Measurements from ENCODE around the gene SLCO2A1.

The SLCO2A1 gene

DNA sequence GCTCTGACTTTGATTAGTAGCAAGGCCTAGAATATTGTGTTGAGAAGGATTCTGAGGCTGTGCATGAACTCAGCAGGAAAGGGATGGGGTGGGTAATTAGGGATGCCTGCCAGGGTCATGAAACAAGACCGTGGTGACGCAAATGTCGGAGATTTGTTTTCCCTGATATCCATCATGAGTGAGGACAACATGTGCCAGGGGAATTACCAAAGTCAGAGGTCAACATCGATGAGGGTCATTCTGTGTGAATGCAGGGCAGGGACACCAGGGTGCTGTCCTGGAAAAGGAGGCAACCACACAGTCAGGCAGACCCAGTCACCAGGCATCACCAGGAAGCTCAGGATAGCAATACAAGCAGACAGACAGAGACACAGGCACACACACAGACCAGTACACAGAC is 52.2 kb downstream of the SLCO2A1 start:
- no peak for DNase-seq

DNA sequence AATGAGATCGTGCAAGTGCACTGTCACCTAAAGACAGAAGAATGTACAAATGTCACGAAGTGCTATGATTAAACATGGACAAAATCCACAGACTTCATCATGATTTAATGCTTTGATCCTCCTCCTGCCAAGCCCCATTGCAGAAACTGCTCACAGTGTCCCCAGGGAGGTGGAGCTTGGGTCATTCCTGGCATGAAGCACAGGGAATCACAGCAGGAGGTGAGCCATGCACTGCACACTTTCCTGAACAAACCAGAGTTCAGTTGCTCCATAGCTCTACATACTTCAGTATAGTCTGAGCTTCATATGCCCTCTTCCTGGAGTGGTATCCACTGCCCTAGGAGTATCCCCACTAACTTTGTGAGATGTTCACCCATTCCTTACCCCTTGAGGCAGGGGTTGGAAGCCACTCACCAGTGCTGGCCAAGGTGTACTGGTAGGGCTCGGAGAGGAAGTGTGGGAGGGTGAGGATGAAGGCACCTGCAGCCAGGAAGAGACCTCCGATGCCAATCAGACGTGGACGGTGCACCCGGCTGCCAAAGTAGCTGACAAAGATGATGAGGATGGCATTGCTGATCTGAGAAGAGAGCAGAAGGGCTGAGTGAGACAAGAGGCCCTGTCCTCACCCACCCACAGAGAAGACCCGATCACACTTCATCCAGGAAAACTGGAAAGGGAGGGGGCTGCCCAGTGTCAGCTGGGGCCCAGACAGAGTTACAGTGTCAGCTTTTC is 56.3 kb downstream of the SLCO2A1 start:
- DNase-seq, result no peak

DNA sequence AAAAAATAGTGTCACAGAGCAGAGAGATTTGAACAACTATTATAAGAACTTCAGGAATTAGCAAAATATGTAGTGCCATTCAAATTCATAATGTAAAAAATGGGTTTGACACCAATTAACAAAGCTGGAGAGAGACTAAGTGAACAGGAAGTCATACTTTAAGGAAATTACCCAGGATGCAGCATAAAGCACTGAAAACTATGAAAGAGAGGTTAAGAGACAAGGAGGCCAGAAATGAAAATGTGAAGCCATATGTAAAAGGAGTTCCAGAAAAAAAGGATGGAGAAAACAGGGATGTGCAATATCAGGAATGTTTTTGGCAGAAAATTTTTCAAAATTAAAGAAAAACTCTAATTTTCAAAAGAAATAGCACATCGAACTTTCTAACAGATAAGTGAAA is 57.6 kb downstream of the SLCO2A1 start:
- no peak for DNase-seq

DNA sequence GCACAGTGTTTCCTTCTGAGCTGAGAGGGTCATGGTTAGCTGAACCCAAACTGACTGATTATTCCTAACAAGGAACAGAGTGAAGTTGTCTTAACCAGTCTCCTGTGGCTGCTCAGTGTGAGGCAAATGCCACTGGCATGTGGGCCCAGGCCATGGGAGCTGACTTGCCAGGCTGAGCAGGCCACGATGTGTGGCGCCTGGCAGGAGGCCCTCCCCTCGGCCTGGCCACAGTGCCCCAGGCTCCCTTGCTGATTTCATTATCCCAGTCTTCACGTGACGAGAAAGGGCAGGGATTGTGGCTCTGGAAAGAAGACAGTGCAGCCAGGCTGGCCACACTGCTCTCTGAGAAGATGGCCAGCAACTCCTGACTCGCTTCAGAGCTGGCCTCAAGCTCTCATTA is 58.8 kb downstream of the SLCO2A1 start:
- DNase-seq, result no peak

DNA sequence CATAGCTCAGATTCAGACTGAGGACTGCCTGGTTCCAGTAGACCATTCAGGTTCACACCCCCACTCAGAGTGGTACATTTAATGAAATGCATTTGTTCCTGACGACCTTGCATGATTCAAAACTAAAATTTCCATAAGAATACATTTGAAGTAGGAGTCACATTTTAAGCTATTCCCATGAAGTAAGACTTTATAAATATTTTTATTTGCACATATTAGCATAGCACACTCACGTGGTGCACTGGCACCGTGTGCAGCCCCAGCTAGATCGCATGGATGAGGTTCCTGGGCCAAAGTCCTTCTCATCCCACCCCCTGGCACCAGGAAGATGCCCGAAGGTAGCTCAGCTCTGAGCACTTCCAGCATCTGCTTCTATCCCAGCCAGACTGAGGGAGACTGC is 59.4 kb downstream of the SLCO2A1 start:
- DNase-seq, result no peak

DNA sequence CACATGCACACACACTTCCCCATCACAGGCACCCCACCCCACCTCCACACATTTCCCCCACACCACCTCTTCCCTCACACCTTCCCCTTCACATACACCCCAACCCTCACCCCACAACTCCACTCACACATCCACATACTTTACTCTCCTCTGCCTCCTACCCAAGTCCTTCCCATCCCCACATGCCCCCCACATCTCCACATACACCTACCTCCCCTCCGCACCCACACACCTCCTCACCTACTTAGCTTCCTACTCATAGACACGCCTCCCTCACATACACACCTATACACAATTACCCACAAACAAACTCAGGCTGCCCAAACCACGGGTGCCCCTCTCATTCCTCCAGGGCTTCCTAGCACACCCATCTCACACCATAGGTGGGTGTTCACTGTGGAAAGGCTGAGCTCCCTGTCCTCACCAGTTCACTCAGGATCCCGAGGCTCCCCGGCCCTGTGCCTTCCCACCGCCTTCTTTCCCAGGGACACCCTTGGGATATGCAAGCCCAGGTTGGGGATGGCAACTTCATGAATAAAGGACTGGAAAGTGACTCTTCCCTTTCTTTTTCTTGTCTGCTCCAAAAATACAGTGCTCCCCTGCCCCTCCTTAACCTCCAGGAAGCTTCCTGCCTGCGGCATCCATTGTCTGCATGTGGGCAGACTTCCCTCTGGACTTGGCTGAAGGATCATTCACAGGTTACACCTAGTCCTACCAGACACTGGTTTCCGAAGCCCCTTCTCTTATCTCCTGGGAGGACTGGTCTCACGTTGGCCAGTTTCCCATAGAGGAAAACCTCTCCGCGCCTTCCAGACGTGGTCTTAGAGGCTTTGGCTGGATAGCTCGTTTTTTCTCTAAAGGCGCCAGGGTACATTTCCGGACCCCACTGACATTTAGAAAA is 61.5 kb downstream of the SLCO2A1 start:
- no peak for DNase-seq

DNA sequence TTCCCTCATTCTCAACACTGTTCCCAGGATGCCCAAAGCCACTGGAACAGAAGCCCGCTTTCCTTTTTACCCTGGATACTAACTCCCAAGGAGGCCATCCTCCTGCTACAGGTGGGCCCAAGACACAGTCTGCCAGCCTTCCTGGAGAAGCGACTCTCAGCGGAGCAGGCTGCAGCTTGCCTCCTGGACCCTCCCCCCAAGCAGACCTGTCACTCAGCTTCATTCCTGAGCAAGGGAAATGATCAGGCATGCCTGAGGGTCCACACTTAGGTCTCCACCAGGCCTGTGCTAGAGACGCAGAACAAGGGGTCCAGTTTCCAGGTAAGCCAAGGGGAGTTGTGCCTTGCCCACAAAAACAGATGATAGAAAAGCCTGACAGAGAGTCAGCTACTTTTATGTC is 62.8 kb downstream of the SLCO2A1 start:
- no peak for DNase-seq

DNA sequence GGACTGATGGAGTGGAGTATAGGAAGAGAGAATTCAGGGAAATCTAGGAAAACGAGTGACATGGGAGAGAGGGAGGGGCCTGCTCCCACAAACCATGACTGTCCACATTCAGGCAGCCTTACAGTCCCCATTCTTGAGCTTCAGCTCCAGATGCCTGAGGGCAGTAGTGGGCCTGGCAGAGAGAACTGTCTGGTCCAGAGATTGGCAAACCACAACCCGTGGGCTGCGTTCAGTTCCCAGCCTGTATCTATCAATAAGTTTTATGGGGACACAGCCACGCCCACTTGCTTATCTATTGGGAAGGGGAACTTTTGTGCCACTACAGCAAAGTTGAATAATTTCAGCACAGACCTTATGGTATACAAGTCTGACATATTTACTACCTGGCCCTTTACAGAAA is 63.8 kb downstream of the SLCO2A1 start:
- no peak for DNase-seq

DNA sequence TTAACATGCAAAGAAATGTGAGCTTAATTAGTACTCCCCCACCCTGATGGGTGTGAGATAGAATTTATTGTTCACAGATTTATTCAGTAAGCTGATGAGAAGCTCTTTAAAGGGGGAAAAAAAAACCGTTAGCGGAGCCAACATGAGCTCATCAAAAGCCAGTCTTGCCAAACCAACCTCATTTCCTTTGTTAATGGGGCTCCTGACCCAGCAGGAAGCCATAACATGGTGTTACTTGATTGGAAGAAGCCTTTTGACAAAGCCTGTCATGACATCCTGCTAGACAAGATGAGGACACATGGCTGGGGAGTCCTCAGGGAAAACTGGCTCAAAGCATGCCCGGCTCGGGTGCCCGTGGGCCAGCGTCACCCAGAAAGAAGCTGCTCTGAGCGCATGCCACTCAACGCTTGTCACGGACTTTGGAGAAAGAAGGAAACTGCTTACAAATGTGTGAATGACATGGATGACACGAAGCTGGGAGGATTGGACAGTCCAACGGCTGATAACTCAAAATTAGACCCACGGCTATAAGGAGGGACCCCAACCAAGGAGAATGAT is 64.6 kb downstream of the SLCO2A1 start:
- no peak for DNase-seq

DNA sequence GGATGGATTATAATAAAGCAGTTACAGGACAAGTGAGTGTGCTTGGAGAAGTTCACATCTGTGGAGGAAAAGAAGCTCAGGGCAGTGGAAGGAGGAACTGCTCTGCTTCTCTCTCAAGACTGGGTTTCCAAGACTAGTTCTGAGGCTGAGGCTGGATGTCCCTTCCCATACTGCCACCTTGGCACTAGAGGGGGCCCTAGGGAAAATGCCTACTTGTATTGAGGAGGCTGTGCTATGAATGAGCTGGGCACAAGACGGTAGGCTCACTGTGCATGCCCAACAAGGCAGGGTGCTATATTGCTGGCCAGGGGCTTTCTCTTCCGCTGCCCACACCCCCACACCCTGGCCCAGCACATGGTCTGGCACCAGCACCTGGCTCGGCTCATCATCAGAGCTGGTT is 65.2 kb downstream of the SLCO2A1 start:
- no peak for DNase-seq

DNA sequence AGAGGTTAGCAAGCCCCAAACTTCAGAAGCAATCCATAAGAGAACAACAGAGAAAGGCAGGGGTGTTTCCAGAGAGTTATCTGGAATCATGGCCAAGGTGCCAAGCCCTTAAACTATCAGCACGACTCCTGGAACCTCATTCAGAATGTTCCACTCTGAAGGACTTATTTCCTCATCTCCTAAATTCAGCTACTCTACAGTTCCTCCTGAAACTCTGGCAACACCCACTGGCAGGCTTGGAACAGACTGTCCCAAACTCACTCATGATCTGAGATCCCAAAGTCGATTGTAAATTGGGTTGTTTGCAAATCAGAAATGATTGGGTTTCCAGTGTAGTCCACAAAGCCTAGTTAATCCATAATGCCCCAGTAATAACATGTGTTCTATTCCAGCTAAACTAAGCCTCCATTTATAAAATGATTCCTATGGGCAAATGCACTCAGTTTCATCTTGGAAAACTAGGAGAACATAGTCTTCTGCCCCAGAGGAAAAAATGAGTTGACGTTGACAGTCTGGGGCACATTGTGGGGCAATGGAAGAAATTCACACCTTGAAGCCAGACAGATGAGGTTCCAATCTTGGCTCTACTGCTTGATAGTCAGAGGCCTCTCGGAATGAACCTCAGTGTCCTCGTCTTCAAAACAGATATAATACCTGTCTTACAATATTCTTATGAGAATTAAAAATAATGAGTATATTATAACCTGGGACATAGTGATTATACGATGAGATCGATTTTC is 65.9 kb downstream of the SLCO2A1 start:
- DNase-seq, result no peak

DNA sequence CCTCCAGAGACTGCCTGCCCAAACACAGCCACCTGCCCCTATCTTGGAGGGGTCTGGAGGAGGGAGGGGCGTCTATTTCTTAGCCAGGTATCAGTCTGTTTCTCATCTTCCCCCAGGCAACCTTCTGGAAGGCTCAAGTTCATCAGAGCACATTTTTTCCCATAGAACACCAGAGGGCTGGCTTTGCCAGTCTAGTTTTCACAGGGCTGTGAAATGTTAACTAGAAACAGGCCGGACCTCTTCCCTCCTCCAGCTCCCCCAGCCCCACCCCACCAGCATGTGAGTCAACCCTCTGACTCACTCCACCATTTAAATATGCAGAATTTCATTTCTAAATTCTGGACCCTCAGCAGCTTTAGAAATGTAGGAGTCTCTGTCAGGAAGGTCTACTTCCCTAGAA is 66.9 kb downstream of the SLCO2A1 start:
- no peak for DNase-seq

DNA sequence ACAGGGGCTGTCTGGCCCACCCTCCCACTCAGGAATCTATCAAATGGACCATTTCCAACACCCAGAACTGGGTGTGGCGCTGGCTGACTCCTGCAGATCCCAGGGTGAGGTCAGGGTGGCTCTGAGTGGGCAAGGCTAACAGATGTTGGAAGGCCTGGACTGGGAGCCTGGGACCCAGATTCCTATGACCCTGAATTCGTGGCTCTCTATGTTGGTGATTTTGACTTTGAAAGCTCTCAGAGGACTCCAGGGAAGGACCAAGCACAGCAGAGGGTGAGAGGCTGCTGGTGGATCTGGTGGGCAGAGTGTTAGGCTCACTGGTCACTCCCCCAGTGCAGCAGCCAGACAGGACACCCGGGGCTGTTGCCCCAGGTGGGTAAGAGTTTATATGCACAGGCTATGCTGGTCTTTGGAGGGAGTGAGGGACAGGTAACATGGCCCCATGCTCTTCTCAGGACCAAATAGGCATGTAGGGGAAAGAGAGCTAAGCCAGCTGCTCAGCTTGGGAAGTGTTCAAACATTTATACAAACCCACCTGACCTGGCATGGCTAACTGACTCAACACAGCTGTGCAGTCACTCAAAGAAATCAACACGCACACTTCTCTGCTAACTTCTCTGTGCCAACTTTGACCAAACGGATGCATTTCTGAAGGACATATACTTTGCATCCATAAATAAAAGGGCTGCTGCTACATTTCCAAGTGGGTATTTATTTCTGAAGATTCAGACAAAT is 71.5 kb downstream of the SLCO2A1 start:
- DNase-seq, result no peak

DNA sequence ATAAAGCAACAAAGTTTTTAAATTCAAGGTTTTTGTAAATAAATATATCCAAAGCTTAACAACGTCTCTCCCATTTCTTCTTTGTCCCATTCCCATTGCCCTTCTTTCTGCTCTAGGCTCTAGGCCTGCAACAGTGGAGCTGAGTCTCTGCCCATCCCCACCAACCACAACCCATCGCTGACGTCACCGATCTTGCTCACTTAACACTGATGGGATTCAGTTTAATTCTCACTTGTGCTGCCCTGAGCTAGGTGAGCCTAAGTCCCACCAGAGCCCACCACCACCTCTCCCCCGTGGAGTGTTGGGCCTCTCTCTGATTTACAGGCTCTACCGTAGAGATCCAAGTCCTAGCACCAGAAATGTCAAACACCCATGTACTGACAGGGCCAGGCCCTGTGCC is 72.7 kb downstream of the SLCO2A1 start:
- DNase-seq, result no peak

DNA sequence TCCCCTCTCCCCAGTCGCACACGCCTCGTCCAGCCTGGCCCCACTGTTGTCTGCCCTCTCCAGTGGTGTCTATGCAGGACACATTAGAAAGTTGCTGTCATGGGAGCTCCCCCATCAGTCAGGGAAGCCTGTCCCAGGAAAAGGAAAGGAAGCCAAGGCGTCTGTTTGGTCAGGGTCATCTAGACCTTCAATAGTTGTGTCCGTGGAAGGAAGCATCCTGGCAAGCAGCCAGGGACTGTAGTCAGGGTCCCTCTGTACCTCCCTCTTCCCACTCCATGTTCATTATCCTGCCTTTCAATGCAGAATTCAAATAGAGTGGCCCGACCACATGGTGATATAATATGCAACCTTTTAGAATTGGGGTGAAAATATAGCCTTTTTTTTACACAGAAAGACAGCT is 73.4 kb downstream of the SLCO2A1 start:
- no peak for DNase-seq

DNA sequence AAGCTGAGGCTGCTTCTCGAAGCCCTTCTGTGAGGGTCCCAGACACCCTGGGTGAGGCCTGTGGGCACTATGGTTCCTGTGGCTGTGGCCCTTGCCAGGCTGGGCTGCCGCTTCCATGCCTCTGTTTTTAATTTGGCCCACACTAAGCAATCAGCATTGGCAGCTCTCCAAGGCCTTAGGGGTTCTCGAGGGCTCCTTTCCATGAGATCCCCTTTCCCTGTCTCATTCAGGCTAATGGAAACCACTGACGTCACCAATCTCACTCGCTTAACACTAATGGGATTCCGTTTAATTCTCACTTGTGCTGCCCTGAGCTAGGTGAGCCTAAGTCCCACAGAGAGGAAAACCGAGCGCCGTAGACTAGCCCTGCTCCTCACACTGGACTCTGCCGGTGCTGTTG is 73.8 kb downstream of the SLCO2A1 start:
- DNase-seq, result no peak

DNA sequence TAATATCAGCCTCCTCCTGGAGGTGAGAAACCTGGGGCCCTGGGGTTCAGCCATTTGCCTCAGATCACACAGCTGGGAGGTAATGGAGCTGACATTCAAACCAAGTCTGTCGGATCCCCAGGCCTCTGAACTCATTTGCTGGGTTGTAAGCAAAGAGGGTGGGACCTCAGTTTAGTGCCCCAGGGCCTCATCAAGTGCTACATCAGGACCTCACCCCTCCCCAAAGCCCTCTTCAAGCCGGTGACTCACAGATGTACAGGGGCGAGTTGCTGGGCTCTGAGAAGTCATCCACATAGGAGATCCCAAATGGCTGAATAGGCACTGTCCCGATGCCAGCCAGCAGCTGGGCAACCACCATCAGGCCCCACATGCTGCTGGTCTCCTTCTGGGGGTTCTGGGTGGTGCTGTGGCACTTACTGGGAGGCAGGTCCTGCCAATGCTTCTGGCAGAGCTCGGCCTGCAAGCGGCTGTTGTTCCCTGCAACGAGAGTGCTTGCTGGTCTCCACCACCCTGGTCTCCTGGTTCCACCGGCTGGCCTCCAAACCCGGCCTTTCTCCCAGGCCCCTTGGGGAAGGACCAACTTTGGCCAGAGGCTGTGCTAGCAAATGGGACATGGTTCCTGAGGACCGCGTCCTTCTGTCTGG is 74.9 kb downstream of the SLCO2A1 start:
- no peak for DNase-seq

DNA sequence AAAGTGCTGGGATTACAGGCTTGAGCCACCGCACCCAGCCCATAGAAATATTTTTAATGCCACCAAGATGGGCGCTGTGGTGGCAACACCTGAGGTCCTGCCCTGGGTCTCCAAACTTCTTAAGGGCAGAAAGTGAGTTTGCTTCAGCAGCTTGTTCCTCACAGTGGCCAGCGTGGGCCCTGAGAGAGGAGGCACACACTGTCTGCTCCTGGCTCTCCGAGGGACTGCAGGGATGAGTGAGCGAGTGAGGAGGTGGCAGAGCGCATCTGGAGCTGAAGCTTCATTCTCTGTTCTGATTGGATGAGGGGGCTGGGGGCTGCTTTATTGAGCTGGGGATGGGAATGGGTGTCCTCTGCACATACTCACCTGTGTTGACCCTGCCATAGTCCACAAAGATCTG is 76.4 kb downstream of the SLCO2A1 start:
- DNase-seq, result no peak

DNA sequence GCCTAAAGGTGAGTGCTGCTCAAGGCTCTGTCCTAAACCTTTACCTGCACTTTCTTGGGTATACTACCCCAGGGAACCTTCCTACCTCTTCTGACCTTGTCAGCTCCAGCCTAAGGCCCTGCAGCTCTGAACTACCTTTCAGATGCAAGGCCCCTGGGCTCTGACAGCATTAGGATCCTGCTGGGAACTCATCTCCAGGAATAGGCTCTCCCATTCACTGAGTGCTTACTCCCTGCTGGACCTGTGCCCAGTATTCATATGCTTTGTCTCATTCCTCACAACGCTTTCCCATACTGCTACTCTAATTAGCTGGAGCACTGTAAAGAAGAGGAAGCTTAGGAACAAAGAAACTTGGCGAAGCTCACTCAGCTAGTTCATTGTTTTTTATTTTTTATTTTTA is 80.3 kb downstream of the SLCO2A1 start:
- DNase-seq, result no peak

DNA sequence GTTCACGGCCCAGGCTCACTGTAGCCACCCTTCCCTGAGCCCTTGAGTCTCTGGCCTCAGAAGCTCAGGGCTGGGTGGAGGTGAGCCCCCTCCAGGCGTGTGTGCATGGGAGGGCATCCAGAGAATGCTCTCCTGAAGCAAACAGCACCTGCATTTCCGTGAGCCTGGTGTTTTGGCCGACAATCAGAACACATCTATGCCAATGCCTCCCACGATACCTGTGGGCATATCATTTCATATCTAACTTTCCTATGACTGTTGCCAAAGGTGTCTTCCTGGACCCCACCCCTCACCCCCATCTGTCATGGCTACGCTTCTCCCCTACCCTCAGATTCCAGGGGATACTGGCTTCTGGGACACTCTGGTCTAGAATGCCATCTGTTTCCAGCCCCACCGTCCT is 80.7 kb downstream of the SLCO2A1 start:
- no peak for DNase-seq

DNA sequence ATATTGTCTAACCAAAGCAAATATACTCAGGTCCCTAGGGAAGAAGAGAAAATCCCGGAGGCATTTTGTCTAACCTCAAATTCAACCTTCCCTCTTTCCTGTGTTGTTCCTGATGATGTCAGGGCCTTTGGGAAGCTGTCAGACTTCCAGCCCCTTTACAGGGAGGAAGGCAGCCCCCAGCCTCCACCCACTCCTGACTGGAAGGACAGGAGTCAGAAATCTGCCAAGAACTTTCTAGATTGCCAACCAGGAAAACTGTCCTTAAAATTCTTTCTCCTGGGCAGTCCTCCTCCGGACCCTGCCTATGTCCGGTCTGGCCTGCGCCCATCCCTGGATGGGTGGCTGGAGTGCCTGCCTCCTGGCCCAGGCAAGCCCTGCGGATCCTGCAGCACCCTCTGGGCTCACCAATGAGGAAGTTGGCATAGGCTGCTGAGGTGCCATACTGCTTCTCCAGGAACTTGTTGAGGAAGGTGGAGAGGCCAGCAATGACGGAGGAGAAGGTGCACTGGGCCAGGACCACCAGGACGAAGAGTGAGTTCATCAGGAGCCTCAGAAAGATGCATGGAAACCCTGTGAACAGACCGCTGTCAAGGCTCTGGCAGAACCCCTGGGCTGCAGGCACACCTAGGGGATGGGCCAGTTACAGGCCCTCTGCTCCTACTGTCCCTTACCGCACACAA is 81.5 kb downstream of the SLCO2A1 start:
- no peak for DNase-seq

Data from bone marrow (tissue), 2 donors.